ENCODE measurements around the gene CDH23. TPM values are rescaled to one million over a fixed set of nuclear protein-coding genes. Genes with fewer than 3 reads are reported as not detected.

CDH23 gene
- total RNA-seq, 4 donors from 2014 or later, result 0.72 to 4.1 (median 2.2) TPM

DNA sequence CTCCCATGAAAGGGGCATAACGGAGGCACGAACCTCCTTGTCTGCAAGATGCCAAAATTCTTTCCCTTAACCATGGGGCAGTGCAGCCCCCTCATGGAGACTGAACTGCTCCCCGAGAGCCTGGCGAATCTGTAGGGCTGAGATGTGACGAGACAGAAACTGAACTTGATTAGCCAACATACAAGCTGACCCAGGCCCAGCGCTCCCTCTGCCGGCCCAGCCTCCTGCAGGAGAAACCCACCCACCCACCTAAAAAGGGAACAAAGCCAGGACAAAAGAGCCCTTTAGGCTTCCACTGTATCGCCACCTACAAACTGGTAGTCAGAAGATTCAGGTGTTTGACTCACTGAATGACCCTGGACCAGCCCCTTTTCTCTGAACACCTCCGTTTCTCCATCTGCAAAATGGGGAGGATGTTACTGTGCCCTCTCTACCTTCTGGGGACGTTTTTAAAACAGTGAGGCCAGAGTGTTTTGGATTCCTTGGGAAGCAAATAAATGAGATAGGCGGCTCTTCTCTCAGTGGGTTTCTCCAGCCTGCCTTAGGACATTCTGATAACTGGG lies 264.4 kb downstream of the CDH23 start:
- no peak overlapping the region for H3K4me3 ChIP-seq
- DNase-seq (ENCODE audit: low spot score in 2 of 2), result no peak
- no peaks in the 10 kb centered on the region for H3K4me1 ChIP-seq
- no peaks in the 10 kb centered on the region for H3K36me3 ChIP-seq
- no peaks in the 10 kb centered on the region for H3K9me3 ChIP-seq
- 78% methylated on average over 11 of the region's 11 CpGs for WGBS
- TF ChIP-seq POLR2A (IDR thresholded peaks at IDR 0.05), result no peak
- no peak for TF ChIP-seq EP300 (IDR thresholded peaks at IDR 0.05)
- no peak for TF ChIP-seq POLR2AphosphoS5 (IDR thresholded peaks at IDR 0.05)
- TF ChIP-seq CTCF (IDR thresholded peaks at IDR 0.05), result no peak
- no peak overlapping the region for H3K27ac ChIP-seq
- no peaks in the 10 kb centered on the region for H3K27me3 ChIP-seq

- Histone ChIP-seq H3K4me3 (no peak overlapping the region), H3K9me3 (no peaks in the 10 kb centered on the region), H3K27ac (no peak overlapping the region), H3K4me1 (no peaks in the 10 kb centered on the region), H3K36me3 (no peaks in the 10 kb centered on the region), H3K27me3 (no peaks in the 10 kb centered on the region)
- TF ChIP-seq CTCF (IDR thresholded peaks at IDR 0.05) (no peak), POLR2A (IDR thresholded peaks at IDR 0.05) (no peak), POLR2AphosphoS5 (IDR thresholded peaks at IDR 0.05) (no peak), EP300 (IDR thresholded peaks at IDR 0.05) (no peak)
- DNase-seq (ENCODE audit: low spot score in 2 of 2), result no peak
- 85% methylated on average over 14 of the region's 28 CpGs for WGBS
These were observed 265.1 kb downstream of the CDH23 start for GRCh38 chr10:71661779-71662336.

DNA sequence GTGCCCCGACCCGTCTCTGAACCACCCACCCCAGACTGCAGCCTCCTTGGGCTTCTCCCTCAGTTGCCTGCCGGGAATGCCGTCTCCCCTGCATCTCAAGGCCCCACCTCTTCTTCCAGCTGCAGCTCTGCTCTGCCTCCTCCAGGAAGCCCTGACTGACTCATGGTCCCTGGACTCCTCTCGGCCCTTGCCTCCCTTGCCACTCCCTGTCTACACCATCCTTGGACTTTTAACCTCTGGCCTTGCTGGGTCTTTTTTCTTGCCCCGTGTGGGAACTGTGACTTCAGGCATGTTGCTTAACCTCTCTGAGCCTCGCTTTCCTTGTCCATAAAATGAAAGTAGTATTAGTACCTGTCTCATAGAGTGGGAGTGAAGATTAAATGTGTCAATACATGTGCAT lies 266.6 kb downstream of the CDH23 start:
- no peaks in the 10 kb centered on the region for H3K9me3 ChIP-seq
- H3K27ac ChIP-seq, result no peak overlapping the region
- TF ChIP-seq CTCF (IDR thresholded peaks at IDR 0.05), result no peak
- no peak for TF ChIP-seq POLR2A (IDR thresholded peaks at IDR 0.05)
- no peak for TF ChIP-seq EP300 (IDR thresholded peaks at IDR 0.05)
- TF ChIP-seq POLR2AphosphoS5 (IDR thresholded peaks at IDR 0.05), result no peak
- H3K4me3 ChIP-seq, result no peak overlapping the region
- H3K27me3 ChIP-seq, result no peaks in the 10 kb centered on the region
- DNase-seq (ENCODE audit: low spot score in 2 of 2), result no peak
- no peaks in the 10 kb centered on the region for H3K4me1 ChIP-seq
- H3K36me3 ChIP-seq, result no peaks in the 10 kb centered on the region
- WGBS, result 90% methylated on average over 7 of the region's 7 CpGs

DNA sequence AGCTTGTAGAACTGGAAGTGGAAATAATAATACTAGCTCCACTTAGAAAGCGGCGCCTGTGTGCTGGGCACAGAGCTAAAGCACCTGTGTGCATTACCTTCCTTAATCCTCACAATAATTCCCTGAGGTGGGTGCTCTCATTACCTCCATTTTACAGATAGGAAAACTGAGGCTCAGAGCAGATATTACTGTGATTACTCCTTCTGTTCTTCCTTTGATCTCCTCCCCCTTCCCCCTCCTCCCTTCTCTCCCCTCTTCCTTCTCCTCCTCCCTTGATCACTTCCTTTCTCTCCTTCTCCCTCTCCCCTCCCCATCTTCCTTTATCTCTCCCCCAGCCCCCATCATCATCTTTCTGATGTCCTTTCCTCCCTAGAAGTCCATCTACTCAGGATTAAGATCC lies 267.9 kb downstream of the CDH23 start:
- Histone ChIP-seq H3K4me1 (no peaks in the 10 kb centered on the region), H3K9me3 (no peaks in the 10 kb centered on the region), H3K36me3 (no peaks in the 10 kb centered on the region), H3K4me3 (no peak overlapping the region), H3K27ac (no peak overlapping the region), H3K27me3 (no peaks in the 10 kb centered on the region)
- 70% methylated on average over 2 of the region's 2 CpGs for WGBS
- no peak for DNase-seq (ENCODE audit: low spot score in 2 of 2)
- TF ChIP-seq POLR2AphosphoS5 (IDR thresholded peaks at IDR 0.05) (no peak), EP300 (IDR thresholded peaks at IDR 0.05) (no peak)

- no peak for DNase-seq (ENCODE audit: low spot score in 2 of 2)
- Histone ChIP-seq H3K4me3 (no peak overlapping the region), H3K36me3 (no peaks in the 10 kb centered on the region), H3K27me3 (no peaks in the 10 kb centered on the region), H3K9me3 (no peaks in the 10 kb centered on the region), H3K27ac (no peak overlapping the region), H3K4me1 (no peaks in the 10 kb centered on the region)
- TF ChIP-seq POLR2A (IDR thresholded peaks at IDR 0.05) (no peak), POLR2AphosphoS5 (IDR thresholded peaks at IDR 0.05) (no peak), CTCF (IDR thresholded peaks at IDR 0.05) (no peak), EP300 (IDR thresholded peaks at IDR 0.05) (no peak)
- 79% methylated on average over 9 of the region's 9 CpGs for WGBS
These were observed 268.7 kb downstream of the CDH23 start for GRCh38 chr10:71665456-71665855.

Data from suprapubic skin (tissue), 4 donors.